Stimulated activated CD4-positive, alpha-beta T cell treated with anti-CD3 and anti-CD28 coated beads, Interleukin-12 subunit alpha, Interleukin-12 subunit beta, amount 100 ng/mL, for 4 hours (primary cell): ENCODE measurements around the gene ATP9B.
"Not testable (repeated sequence)": the region's sequence is repeated elsewhere in the genome, so short reads cannot be mapped to it uniquely, and the experiment has no call there.

Experiments used
- DNase-seq: peaks from one replicate; pipeline ENCODE4 v3.0.0-alpha.2; 2020

The ATP9B gene

GRCh38 chr18:79139206-79139605 is 70.0 kb downstream of the ATP9B start:
- no peak for DNase-seq

- no peak for DNase-seq
Measured at GRCh38 chr18:79147014-79147413, 77.8 kb downstream of the ATP9B start.

GRCh38 chr18:79151191-79151590 is 82.0 kb downstream of the ATP9B start:
- no peak for DNase-seq

- DNase-seq, result no peak
Measured at GRCh38 chr18:79156327-79156726, 87.1 kb downstream of the ATP9B start.

GRCh38 chr18:79164706-79165105 is 95.5 kb downstream of the ATP9B start:
- no peak for DNase-seq

- DNase-seq, result no peak
Measured at GRCh38 chr18:79166702-79167101, 97.5 kb downstream of the ATP9B start.

GRCh38 chr18:79167526-79168190 is 98.5 kb downstream of the ATP9B start:
- no peak for DNase-seq

- DNase-seq, result no peak
Measured at GRCh38 chr18:79169958-79170555, 100.9 kb downstream of the ATP9B start.

- not testable (repeated sequence) for DNase-seq
Measured at GRCh38 chr18:79172331-79172730, 103.1 kb downstream of the ATP9B start.

GRCh38 chr18:79173742-79174141 is 104.5 kb downstream of the ATP9B start:
- no peak for DNase-seq

GRCh38 chr18:79178113-79178531 is 108.9 kb downstream of the ATP9B start:
- DNase-seq, result no peak

- no peak for DNase-seq
Measured at GRCh38 chr18:79182047-79182713, 113.0 kb downstream of the ATP9B start.

GRCh38 chr18:79185648-79186047 is 116.5 kb downstream of the ATP9B start:
- DNase-seq, result no peak

- no peak for DNase-seq
Measured at GRCh38 chr18:79186649-79187048, 117.5 kb downstream of the ATP9B start.

GRCh38 chr18:79187532-79188277 is 118.5 kb downstream of the ATP9B start:
- DNase-seq, result no peak

GRCh38 chr18:79191418-79191817 is 122.2 kb downstream of the ATP9B start:
- no peak for DNase-seq

- DNase-seq, result no peak
Measured at GRCh38 chr18:79191956-79192355, 122.8 kb downstream of the ATP9B start.

- no peak for DNase-seq
Measured at GRCh38 chr18:79193826-79194225, 124.6 kb downstream of the ATP9B start.

GRCh38 chr18:79195716-79196683 is 126.8 kb downstream of the ATP9B start:
- DNase-seq, result no peak

GRCh38 chr18:79197531-79197930 is 128.3 kb downstream of the ATP9B start:
- DNase-seq, result no peak

GRCh38 chr18:79199691-79200374 is 130.6 kb downstream of the ATP9B start:
- DNase-seq, result no peak
